Lower leg skin (tissue), 4 donors: ENCODE results near the gene CD300LG. TPM values are rescaled to one million over a fixed set of nuclear protein-coding genes. Genes with fewer than 3 reads are reported as not detected.

ENCODE experiments used
- DNase-seq, 2 donors: peaks; one replicate each; pipeline ENCODE4 v3.0.0-alpha.2; 2019; ENCODE audit warnings: low spot score in 2 of 2
- H3K4me3 ChIP-seq: fragments of 200-600 bp; sonication (generic); 2 replicates; pipeline ENCODE4 v1.5.1; 2017; ENCODE audit warnings: mild to moderate bottlenecking, low read depth; ENCODE audit not compliant: poor library complexity, severe bottlenecking
- POLR2A ChIP-seq, 2 donors: fragments of 450-650 bp; IDR thresholded peaks; one replicate each; pipeline ENCODE4 v1.6.1; 2016 to 2017; ENCODE audit warnings: antibody characterized with exemption in 2 of 2, mild to moderate bottlenecking in 1 of 2, moderate library complexity in 1 of 2
- WGBS, 2 donors: methylation state at CpG; one replicate each; pipeline ENCODE4 v1.1.5; 2018; 5-methylcytosine and 5-hydroxymethylcytosine counted together
- intact Hi-C: fragments of 100-400 bp; cut with DNase I; formaldehyde crosslinking; loops from one replicate; pipeline ENCODE4 v1.15.0; 2023; ENCODE audit warnings: low total_unique reads
- total RNA-seq, 4 donors: library from RNA; depleted of rRNA; stranded (reverse); fragments of >200 nt; gene quantifications; one replicate each; pipeline ENCODE4 v1.1.0, GENCODE V29; 2016
- TF ChIP-seq, protein P1 (sequence below), 3 donors: fragments of 450-650 bp; IDR thresholded peaks; one replicate each; pipeline ENCODE4 v1.5.1; 2016; ENCODE audit warnings: antibody characterized with exemption in 3 of 3, mild to moderate bottlenecking in 3 of 3, moderate library complexity in 2 of 3

The CD300LG gene
- total RNA-seq, 4 donors from 2014 or later = 6.2 to 9.7 (median 9.0) TPM

DNA sequence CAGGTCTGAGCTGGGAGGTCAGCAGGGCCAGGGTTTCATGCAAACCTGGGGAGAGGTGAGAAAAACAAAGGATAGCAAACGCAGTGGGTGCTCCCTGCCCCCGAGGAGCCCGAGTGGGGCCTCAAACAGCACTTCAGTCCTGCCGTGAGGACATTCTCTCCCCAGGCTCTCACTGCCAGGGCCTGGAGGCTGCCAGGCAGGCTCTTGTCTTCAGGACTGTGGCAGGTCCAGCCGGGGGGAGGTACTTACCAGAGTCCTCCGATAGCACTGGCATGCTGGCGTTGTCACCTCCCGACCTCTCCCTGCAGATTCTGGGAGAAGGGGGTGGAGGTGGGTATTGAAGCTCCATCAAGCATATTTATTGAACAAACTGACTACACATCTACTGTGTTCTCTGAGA, 15.3 kb upstream of the CD300LG start:
- DNase-seq = no peak
- H3K4me3 ChIP-seq = no peak overlapping the region
- 86 to 88% methylated on average over 7 to 8 of the region's 8 CpGs for WGBS, 2 donors
- TF ChIP-seq, protein P1, sequence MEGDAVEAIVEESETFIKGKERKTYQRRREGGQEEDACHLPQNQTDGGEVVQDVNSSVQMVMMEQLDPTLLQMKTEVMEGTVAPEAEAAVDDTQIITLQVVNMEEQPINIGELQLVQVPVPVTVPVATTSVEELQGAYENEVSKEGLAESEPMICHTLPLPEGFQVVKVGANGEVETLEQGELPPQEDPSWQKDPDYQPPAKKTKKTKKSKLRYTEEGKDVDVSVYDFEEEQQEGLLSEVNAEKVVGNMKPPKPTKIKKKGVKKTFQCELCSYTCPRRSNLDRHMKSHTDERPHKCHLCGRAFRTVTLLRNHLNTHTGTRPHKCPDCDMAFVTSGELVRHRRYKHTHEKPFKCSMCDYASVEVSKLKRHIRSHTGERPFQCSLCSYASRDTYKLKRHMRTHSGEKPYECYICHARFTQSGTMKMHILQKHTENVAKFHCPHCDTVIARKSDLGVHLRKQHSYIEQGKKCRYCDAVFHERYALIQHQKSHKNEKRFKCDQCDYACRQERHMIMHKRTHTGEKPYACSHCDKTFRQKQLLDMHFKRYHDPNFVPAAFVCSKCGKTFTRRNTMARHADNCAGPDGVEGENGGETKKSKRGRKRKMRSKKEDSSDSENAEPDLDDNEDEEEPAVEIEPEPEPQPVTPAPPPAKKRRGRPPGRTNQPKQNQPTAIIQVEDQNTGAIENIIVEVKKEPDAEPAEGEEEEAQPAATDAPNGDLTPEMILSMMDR (IDR thresholded peaks at IDR 0.05) = no peak
- no peak for TF ChIP-seq POLR2A (IDR thresholded peaks at IDR 0.05)
- intact Hi-C loops = no loop called here

DNA sequence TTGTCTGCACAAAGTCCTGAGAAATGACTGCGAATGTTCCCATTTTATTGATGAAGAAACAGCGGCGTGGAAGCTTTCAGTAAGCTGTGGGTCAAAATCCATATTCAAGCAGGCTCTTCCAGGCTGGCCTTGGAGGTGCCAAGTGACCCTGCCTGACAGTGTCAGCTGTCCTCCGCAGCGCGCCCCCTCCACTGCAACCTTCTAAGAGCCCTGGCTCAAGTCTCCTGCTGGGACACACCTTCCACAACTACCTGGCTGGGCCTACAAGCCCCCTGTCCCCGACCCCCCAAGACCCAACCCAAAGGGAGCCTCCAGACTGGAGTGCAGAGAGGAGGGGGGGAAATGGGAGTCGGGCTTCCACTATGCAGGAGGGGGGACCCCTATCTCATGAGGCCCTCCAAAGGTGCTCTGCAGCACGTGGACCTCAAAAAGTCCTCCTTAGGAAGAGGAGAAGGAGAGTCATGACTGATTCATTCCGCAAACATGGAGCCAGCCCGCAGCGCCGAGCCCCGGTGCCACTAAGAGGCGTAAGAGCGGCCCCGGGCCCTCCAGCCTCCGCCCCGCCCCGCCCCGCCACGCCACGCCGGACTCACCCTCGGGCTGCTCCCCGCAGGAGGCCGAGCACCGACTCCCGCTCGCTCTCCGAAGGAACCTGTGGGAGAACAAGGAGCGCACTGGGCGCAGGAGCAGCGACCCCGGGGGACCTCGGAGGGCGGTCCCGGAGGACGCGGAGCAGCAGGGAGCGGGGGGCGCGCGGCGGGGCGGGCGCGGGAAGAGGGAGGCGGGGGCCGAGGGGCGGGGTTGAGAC, 14.6 kb upstream of the CD300LG start:
- no peak for TF ChIP-seq POLR2A (IDR thresholded peaks at IDR 0.05)
- TF ChIP-seq, protein P1 (IDR thresholded peaks at IDR 0.05) = no peak
- WGBS, 2 donors = 19 to 38% methylated on average over 14 to 30 of the region's 51 CpGs
- H3K4me3 ChIP-seq = peak overlapping the region; percentile 70
- peak in 1 of 2 donors; percentile 92 for DNase-seq
- intact Hi-C loops = no loop called here

DNA sequence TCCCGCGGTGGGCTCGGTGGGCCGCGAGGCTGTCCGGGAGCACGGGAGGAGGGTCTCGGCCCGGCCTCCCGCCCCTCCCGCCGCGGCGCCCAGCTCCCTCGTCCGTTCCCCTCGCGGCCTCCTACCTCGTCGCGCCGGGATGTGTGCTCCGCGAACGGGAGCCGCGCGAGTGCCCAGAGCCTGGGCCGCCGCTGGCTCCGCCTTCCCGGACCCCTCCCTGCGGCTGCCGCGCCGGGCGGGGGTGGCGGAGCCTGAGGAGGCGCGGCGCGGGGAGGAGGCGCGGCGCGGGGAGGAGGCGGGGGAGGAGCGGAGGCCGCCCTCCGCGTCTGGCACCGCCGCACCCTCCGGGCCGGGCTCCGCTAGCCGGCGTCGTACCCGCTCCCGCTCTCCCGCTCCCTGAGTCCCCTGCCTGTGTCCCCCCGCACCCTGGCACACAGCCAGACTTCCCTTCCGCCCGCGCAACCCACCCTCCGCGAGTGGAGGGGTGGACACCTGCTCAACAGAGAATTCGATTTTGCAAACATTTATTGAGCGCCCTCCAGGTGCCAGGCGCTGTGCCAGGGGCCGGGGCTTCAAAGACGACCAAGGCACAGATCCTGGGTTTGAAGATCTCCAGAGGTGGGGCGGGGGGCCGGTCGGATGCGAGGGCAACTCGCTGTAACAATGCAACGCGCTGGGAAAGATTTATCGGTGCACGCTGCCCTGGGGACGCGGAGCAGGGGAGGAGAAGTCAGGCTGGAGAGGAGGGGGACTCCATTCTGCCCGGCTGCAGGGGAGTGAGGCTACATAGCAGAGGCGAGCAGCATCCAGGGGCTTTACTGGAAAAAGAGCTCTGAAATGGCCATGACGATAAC, 13.8 kb upstream of the CD300LG start, which contains the start of gene MPP3:
MPP3 (minus strand) TSS at position 171 of the 854 bp plus-strand sequence. CDS start 1,240 bp downstream, outside the sequence.
- peak in 1 of 2 donors; percentile 90 for DNase-seq
- intact Hi-C loops = no loop called here
- TF ChIP-seq POLR2A (IDR thresholded peaks at IDR 0.05) = no peak
- H3K4me3 ChIP-seq = peak within 1 kb of the TSS; percentile 70
- WGBS, 2 donors = 2% methylated on average over 44 to 57 of the region's 87 CpGs

DNA sequence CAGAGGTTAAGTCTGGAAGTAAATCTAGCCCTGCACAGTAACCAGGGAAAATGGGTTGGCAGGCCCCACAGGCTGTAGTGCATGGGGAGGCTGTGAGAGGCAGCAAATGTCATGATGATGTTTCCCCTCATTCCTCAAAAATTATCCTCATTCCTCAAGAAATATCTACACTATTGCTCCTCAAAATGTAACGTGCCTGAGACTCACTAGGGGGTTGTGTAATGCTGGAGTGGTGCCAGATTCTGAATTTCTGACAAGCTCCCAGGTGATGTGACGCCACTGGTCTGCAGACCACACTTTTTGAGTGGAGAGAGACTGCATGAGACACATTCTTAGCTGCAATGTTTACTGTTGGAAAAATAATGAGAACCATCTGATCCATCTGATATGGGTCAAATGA, 12.9 kb upstream of the CD300LG start:
- DNase-seq = peak in 1 of 2 donors; percentile 41
- WGBS, 2 donors = 46 to 57% methylated on average over 2 of the region's 2 CpGs
- no peak for TF ChIP-seq POLR2A (IDR thresholded peaks at IDR 0.05)
- TF ChIP-seq, protein P1 (IDR thresholded peaks at IDR 0.05) = no peak
- intact Hi-C loops = no loop called here
- no peak overlapping the region for H3K4me3 ChIP-seq

DNA sequence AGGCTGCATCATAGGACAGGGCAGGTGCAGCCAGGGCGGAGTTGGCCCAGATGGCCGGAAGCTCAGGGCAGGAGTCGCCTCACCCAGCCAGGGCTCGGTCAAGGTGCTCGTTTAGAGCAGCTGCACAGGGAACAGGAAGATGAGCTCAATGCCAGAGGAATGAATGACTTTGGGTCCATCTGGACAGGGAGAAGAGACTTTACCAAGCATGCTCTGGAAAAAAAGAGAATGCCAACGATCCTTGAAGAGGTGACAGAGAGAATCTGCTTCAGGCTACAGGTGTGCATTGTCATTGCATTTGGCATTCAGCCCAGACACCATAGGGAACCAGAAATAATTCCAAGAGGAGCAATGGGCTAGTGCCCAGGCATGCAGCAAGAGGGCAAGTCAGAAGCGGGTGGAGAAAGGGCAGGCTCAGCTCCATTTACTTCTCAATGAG, 7.3 kb upstream of the CD300LG start:
- no peak for DNase-seq
- TF ChIP-seq, protein P1 (IDR thresholded peaks at IDR 0.05) = no peak
- no peak for TF ChIP-seq POLR2A (IDR thresholded peaks at IDR 0.05)
- 28 to 30% methylated on average over 7 of the region's 7 CpGs for WGBS, 2 donors
- no peak overlapping the region for H3K4me3 ChIP-seq
- intact Hi-C loops = loop anchor here (10.0 kb wide), 1 partner anchor 55 kb away; the partner anchor contains the start of gene CFAP97D1

DNA sequence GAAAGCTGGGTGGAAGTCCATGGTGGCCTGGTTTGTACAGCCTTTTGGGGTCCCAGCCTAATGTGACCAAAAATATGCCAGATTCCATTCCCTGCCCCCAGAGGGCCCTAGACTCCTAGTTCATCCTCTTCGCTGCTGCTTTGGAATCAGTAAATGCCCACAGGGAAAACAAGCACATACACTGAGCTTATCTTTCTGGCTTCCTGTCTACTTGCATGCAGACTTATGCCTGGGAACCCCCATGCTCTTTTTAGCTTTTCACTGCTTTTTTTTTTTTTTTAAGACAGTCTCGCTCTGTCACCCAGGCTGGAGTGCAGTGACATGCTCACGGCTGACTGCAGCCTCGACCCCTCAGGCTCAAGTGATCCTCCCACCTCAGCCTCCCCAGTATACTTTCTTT, 6.2 kb upstream of the CD300LG start:
- intact Hi-C loops = loop anchor here (10.0 kb wide), 1 partner anchor 56 kb away; the partner anchor contains the start of gene CFAP97D1
- whole genome bisulfite sequencing, 2 donors = 37 to 54% methylated on average over 4 of the region's 4 CpGs
- no peak for TF ChIP-seq POLR2A (IDR thresholded peaks at IDR 0.05)
- TF ChIP-seq, protein P1 (IDR thresholded peaks at IDR 0.05) = no peak

More for the DNA sequence above, 6.2 kb upstream of the CD300LG start:
- H3K4me3 ChIP-seq = no peak overlapping the region
- no peak for DNase-seq
